HL-60 (cell line): ENCODE measurements around the gene STK24.

Experiments used
- DNase-seq, 2 experiments: peaks; one replicate each; pipeline ENCODE4 v3.0.0-alpha.2; 2010 to 2020; ENCODE audit warnings: low read depth in 1 of 2, low spot score in 1 of 2
- H3K27ac ChIP-seq: fragments of 250-450 bp; sonication (Bioruptor Pico); replicated peaks from 2 replicates; pipeline ENCODE4 v1.5.1; 2020; ENCODE audit warnings: mild to moderate bottlenecking, moderate library complexity
- H3K27me3 ChIP-seq: fragments of 250-450 bp; sonication (Bioruptor Pico); 2 replicates; pipeline ENCODE4 v1.5.1; 2021; ENCODE audit warnings: mild to moderate bottlenecking, moderate library complexity; ENCODE audit not compliant: insufficient read depth, poor library complexity, severe bottlenecking
- H3K4me3 ChIP-seq: replicated peaks from 2 replicates; pipeline ENCODE4 v1.5.1; 2011; ENCODE audit warnings: mild to moderate bottlenecking, control low read depth, low read length; ENCODE audit not compliant: insufficient read depth
- CTCF ChIP-seq: IDR thresholded peaks from one replicate; pipeline ENCODE4 v1.5.1; 2011; ENCODE audit warnings: low read length, control low read depth, inconsistent platforms; ENCODE audit not compliant: insufficient read depth
- GABPA ChIP-seq: IDR thresholded peaks from 2 replicates; pipeline ENCODE4 v1.6.1; 2012; ENCODE audit warnings: low read depth
- POLR2AphosphoS5 ChIP-seq: IDR thresholded peaks from 2 replicates; pipeline ENCODE4 v1.6.1; 2012; ENCODE audit warnings: low read depth
- REST ChIP-seq: IDR thresholded peaks from 2 replicates; pipeline ENCODE4 v1.6.1; 2012; ENCODE audit warnings: low read depth; ENCODE audit not compliant: insufficient replicate concordance
- SPI1 ChIP-seq: IDR thresholded peaks from 2 replicates; pipeline ENCODE4 v1.6.1; 2012; ENCODE audit warnings: low read depth, mild to moderate bottlenecking, borderline replicate concordance

Gene STK24

GRCh38 chr13:98427331-98427995 lies 149.4 kb downstream of the STK24 start:
- TF ChIP-seq CTCF (no peak), SPI1 (no peak), GABPA (no peak), REST (no peak), POLR2AphosphoS5 (no peak)
- DNase-seq: no peak
- H3K27me3 ChIP-seq: peaks cover 15% of the 10 kb centered on the region
- no peak overlapping the region for H3K4me3 ChIP-seq
- no peak overlapping the region for H3K27ac ChIP-seq

GRCh38 chr13:98423417-98423816 lies 153.5 kb downstream of the STK24 start:
- peaks cover 3% of the 10 kb centered on the region for H3K27me3 ChIP-seq
- no peak overlapping the region for H3K27ac ChIP-seq
- no peak overlapping the region for H3K4me3 ChIP-seq
- TF ChIP-seq GABPA (no peak), REST (no peak), SPI1 (no peak)
- DNase-seq: no peak

- DNase-seq: no peak
- Histone ChIP-seq H3K27ac (no peak overlapping the region), H3K27me3 (peaks cover 3% of the 10 kb centered on the region), H3K4me3 (no peak overlapping the region)
- TF ChIP-seq GABPA (no peak), CTCF (no peak), REST (no peak), SPI1 (no peak), POLR2AphosphoS5 (no peak)
Measured at GRCh38 chr13:98422046-98422445, 154.9 kb downstream of the STK24 start.
